IPS-18a (cell line): Measurements from ENCODE around the gene ACYP2.

Experiments used
- H3K27ac ChIP-seq: one replicate; pipeline ENCODE4 v1.5.1; 2013; ENCODE audit warnings: low read length
- H3K27me3 ChIP-seq: one replicate; pipeline ENCODE4 v1.6.1; 2013; ENCODE audit warnings: mild to moderate bottlenecking, low read length; ENCODE audit not compliant: control insufficient read depth, insufficient read depth
- H3K36me3 ChIP-seq: one replicate; pipeline ENCODE4 v1.6.1; 2013; ENCODE audit warnings: low read depth, low read length; ENCODE audit not compliant: control insufficient read depth
- H3K4me1 ChIP-seq: one replicate; pipeline ENCODE4 v1.6.1; 2013; ENCODE audit warnings: low read depth, low read length; ENCODE audit not compliant: control insufficient read depth
- H3K4me3 ChIP-seq: one replicate; pipeline ENCODE4 v1.5.1; 2013; ENCODE audit warnings: low read length
- H3K9ac ChIP-seq: one replicate; pipeline ENCODE4 v1.6.1; 2013; ENCODE audit warnings: mild to moderate bottlenecking, low read length, moderate library complexity
- H3K9me3 ChIP-seq: one replicate; pipeline ENCODE4 v1.6.1; 2013; ENCODE audit warnings: low read depth, low read length; ENCODE audit not compliant: control insufficient read depth

Gene ACYP2

DNA sequence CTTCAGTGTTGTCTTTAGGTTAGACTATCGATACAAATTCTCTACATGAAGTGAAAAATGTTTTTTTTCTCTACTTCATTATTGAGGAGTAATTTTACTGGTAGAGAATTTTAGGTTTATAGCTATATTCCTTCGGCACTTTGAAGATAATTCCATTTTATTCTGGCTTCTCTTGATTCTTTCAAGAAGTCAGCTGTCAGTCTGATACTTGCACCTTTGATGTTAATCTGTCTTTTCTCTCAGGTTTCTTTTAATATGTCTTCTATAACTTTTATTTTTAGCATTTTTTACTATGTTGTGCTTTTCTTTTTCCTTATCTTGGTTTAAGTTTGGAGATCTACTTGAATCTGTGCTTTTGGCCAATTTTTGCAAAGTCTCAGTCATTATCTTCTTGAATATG is 122.0 kb downstream of the ACYP2 start:
- Histone ChIP-seq H3K9me3 (no peaks in the 10 kb centered on the region), H3K36me3 (no peaks in the 10 kb centered on the region)

GRCh38 chr2:54239427-54239826 is 124.0 kb downstream of the ACYP2 start:
- Histone ChIP-seq H3K27ac (no peak overlapping the region), H3K36me3 (no peaks in the 10 kb centered on the region), H3K4me1 (peaks cover 9% of the 10 kb centered on the region), H3K4me3 (no peak overlapping the region), H3K9me3 (no peaks in the 10 kb centered on the region), H3K27me3 (no peaks in the 10 kb centered on the region), H3K9ac (no peak overlapping the region)

More for the DNA sequence above, 122.0 kb downstream of the ACYP2 start:
- H3K27ac ChIP-seq: no peak overlapping the region
- H3K4me3 ChIP-seq: no peak overlapping the region
- peaks cover 9% of the 10 kb centered on the region for H3K4me1 ChIP-seq
- H3K9ac ChIP-seq: no peak overlapping the region
- no peaks in the 10 kb centered on the region for H3K27me3 ChIP-seq

DNA sequence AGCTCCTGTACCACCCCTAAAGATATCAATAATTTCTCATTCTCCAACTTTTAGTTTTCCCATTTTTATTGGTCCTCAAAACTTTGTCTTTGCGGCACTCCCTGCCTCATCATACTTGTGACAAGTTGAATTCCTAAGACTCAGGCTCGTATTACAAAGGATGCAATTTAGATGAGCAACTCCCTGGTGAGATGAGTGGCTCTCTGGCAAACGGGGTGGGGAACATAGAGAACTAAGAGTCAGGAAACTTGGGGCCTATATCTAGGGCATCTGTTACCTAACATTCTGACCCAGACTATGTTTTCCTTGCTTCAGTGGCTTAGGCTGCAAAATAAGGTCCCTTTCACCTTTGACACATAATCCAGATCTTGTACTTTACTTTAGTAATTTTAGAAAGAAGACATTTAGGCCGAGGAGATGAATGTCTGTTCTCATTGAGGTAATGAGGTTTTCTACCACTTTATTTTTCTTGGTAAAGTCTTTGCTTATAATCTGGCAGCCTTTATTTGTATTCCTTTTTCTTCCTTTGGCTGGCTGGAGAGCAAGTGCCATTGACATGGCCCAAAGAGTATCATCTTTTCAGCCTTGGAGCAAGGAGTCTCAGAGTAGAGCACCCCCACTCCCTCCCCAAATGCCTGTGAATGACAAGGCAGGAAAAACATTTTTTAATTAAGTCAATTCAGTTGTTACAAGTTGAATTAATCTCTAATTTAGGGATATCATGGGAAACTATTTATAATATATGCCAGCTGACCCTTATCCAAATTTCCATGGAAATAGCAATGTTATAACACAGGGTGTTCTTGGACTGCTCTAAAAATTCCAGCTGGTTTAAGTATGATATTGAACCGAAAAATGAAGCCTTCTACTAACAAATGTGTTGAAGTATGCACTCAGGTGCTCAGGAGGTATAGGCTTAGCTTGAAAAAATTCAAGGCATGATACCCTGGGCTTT is 125.4 kb downstream of the ACYP2 start:
- H3K9ac ChIP-seq: no peak overlapping the region
- no peaks in the 10 kb centered on the region for H3K36me3 ChIP-seq
- no peaks in the 10 kb centered on the region for H3K9me3 ChIP-seq
- peaks cover 9% of the 10 kb centered on the region for H3K4me1 ChIP-seq
- H3K27me3 ChIP-seq: no peaks in the 10 kb centered on the region
- no peak overlapping the region for H3K4me3 ChIP-seq
- no peak overlapping the region for H3K27ac ChIP-seq

DNA sequence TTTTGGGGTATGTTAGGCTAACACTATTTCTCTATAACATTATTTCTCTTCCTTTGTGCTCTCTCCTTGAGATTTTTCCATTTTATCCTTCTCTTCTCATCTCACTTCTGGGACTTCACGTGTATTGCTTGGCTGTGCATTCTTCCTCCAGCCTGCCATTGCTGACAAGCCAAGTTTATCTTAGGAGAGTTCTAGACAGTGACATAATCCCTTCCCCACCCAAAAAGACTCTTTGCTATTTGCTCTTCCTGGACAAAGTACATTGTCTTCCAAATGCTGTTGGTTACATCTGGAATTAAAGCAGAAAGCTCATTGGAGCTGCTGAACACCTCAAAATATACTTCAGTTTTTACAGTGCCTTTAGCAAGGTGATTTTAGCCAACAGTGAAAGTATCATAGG is 131.7 kb downstream of the ACYP2 start:
- Histone ChIP-seq H3K9me3 (no peaks in the 10 kb centered on the region), H3K27ac (no peak overlapping the region), H3K36me3 (no peaks in the 10 kb centered on the region), H3K27me3 (no peaks in the 10 kb centered on the region), H3K4me1 (no peaks in the 10 kb centered on the region), H3K9ac (no peak overlapping the region), H3K4me3 (no peak overlapping the region)

GRCh38 chr2:54249629-54250028 is 134.2 kb downstream of the ACYP2 start:
- Histone ChIP-seq H3K27me3 (no peaks in the 10 kb centered on the region), H3K9ac (no peak overlapping the region), H3K4me3 (no peak overlapping the region), H3K4me1 (no peaks in the 10 kb centered on the region), H3K36me3 (no peaks in the 10 kb centered on the region), H3K27ac (no peak overlapping the region), H3K9me3 (no peaks in the 10 kb centered on the region)

DNA sequence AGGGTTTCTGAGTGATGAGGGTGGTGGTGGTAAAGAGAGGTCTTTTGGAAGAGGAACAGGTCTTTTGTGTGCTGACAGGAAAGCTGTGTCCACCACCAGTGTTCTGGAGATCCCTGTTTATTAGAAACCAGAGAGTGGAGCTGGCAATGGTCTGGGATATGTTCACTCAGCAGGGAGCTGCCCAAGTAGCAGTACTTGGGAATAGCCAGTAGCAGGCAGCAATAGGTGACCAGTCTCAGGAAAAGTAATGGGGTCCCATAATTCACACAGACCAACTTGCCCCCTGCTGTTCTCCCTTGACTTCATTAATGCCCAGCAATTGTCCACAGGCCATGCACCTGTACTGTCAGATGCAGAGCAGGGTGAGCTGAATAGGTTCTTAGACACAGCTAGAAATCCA is 138.8 kb downstream of the ACYP2 start:
- H3K9me3 ChIP-seq: no peaks in the 10 kb centered on the region
- no peak overlapping the region for H3K27ac ChIP-seq
- H3K27me3 ChIP-seq: no peaks in the 10 kb centered on the region
- H3K9ac ChIP-seq: no peak overlapping the region
- H3K4me3 ChIP-seq: no peak overlapping the region
- no peaks in the 10 kb centered on the region for H3K36me3 ChIP-seq
- H3K4me1 ChIP-seq: no peaks in the 10 kb centered on the region

DNA sequence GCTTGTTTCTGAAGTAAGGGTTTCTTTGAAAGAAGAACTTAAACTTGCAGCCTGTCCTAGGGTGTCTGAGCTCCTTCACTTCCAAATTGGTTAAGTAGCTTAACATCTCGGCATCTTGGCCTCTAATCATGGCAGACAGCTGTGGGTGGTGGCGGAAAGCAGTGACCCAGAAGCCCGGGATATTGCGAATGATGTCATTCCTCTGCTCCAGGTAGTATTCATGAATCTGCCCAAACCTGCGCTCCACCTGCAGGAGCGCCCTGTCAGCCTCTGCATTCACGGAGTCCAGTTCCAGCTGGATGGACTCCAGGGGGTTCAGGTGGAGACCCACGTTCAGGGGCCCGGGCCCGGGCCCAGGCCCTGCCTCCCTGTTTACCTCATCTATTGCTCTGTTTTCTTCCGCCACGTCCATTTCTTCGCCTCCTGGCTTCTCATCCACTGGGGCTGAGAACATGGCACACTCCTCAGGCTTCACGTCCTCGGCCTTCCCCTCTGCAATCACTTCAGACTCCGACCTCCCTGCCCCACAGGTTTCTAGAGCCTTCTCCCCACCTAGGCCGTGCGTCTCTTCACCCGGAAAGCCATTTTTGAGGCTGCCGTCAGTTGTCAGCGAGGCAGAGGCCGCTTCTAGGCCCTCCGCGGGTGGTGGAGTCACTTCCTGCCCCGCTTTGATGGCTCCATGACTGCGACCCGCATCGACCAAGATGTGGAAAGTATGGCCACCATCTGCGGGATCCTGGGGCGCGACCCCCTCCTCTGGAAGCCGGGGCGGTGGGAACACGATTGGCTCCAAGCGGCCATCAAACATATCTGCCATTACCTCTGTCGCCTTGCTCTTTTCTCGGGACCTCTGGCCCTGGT is 140.0 kb downstream of the ACYP2 start:
- H3K36me3 ChIP-seq: no peaks in the 10 kb centered on the region
- H3K4me1 ChIP-seq: no peaks in the 10 kb centered on the region
- no peak overlapping the region for H3K27ac ChIP-seq
- no peak overlapping the region for H3K4me3 ChIP-seq
- no peaks in the 10 kb centered on the region for H3K27me3 ChIP-seq
- H3K9me3 ChIP-seq: no peaks in the 10 kb centered on the region
- no peak overlapping the region for H3K9ac ChIP-seq

GRCh38 chr2:54256091-54256694 is 140.8 kb downstream of the ACYP2 start, which contains the start of gene TSPYL6:
Gene TSPYL6, minus strand, starts transcription at chr2:54256229. Its CDS starts 78 bp downstream, at chr2:54256151.
- no peak within 1 kb of the TSS for H3K9ac ChIP-seq
- no peak within 1 kb of the TSS for H3K4me3 ChIP-seq
- H3K9me3 ChIP-seq: no peaks in the 10 kb centered on the region
- no peaks in the 10 kb centered on the region for H3K4me1 ChIP-seq
- H3K27me3 ChIP-seq: no peaks in the 10 kb centered on the region
- H3K36me3 ChIP-seq: no peaks in the 10 kb centered on the region
- H3K27ac ChIP-seq: no peak within 1 kb of the TSS

GRCh38 chr2:54258166-54258565 is 142.8 kb downstream of the ACYP2 start:
- no peaks in the 10 kb centered on the region for H3K4me1 ChIP-seq

DNA sequence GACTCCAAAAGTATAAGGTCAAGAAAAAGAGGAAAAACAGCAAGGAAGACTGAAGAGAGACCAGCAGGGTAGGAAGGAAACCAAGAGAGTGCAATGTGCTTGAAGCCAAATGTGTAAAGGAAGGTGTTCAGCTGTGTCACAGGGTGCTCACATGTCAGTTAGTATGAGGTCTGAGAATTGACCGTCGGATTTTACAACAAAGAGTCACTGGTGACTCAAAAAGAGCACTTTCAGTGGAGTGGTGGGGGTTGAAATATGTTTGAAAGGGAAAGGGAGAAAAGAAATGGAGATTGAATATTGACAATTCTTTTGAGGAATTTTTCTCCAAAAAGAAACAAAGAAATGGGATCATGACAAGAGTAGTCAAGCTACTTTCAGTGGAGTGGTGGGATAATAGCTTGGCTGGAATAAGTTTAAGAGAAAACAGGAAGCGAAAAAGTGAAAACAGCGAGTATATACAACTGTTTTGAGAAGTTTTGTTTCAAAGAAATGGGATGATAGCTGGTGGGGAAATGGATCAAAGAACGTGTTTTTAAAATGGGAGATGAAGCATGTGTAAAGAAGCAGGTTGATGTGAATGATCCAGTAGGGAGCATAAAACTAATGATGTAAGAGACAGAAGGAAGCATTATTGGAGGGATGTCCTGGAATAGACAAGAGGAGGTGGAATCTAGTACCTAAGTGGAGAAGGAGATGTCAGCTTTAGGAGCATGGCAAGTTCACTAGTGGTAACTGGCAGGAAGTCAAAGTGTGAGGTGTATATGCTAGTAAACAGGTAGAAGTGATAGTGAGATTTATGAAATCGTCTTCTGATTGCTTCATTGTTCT is 144.2 kb downstream of the ACYP2 start:
- no peaks in the 10 kb centered on the region for H3K9me3 ChIP-seq
- H3K4me1 ChIP-seq: no peaks in the 10 kb centered on the region
- no peak overlapping the region for H3K9ac ChIP-seq
- no peaks in the 10 kb centered on the region for H3K27me3 ChIP-seq
- H3K36me3 ChIP-seq: no peaks in the 10 kb centered on the region
- no peak overlapping the region for H3K4me3 ChIP-seq
- no peak overlapping the region for H3K27ac ChIP-seq

More at GRCh38 chr2:54258166-54258565, 142.8 kb downstream of the ACYP2 start:
- no peak overlapping the region for H3K4me3 ChIP-seq
- no peaks in the 10 kb centered on the region for H3K27me3 ChIP-seq
- H3K36me3 ChIP-seq: no peaks in the 10 kb centered on the region
- H3K27ac ChIP-seq: no peak overlapping the region
- no peaks in the 10 kb centered on the region for H3K9me3 ChIP-seq
- no peak overlapping the region for H3K9ac ChIP-seq

DNA sequence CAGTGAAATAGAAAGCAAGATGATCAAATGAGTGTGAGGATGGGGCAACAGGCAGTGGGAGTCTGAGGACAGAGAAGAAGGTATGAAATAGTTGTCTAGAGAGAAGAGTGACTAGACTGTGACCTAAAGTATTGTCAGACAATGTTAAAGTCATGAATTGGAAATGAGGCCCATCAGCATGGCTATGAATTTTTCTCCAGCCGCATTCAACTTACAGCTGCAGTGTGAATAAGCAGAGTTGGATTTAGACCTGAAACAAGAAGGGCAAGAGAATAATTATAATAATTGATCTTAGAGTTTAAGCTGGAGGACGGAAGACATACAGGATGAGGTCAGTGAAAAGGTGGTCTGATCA is 144.8 kb downstream of the ACYP2 start:
- Histone ChIP-seq H3K4me1 (no peaks in the 10 kb centered on the region), H3K27me3 (no peaks in the 10 kb centered on the region), H3K27ac (no peak overlapping the region), H3K4me3 (no peak overlapping the region), H3K36me3 (no peaks in the 10 kb centered on the region), H3K9me3 (no peaks in the 10 kb centered on the region), H3K9ac (no peak overlapping the region)
